ENCODE data around the gene DZANK1.

- TF ChIP-seq CTCF (IDR thresholded peaks at IDR 0.05) (no peak), EZH2 (IDR thresholded peaks at IDR 0.05) (no peak), EZH2phosphoT487 (IDR thresholded peaks at IDR 0.05) (no peak)
Measured at GRCh38 chr20:18372296-18372695, 94.5 kb downstream of the DZANK1 start.
